GM18868 (cell line): Measurements from ENCODE around the gene MTCL3.
A peak's percentile ranks its signal among the peaks of the same experiment; 100 is the strongest.

Source experiments
- ATAC-seq: cut with Tn5 transposase; IDR thresholded peaks from one replicate; pipeline ENCODE4 v1.9.1; 2021; ENCODE audit warnings: mild to moderate bottlenecking, moderate library complexity; ENCODE audit not compliant: unreplicated experiment

Gene MTCL3

GRCh38 chr6:127518710-127519468 is at the start of gene MTCL3:
MTCL3 (minus strand) TSS chr6:127519335.
- ATAC-seq, result no peak

DNA sequence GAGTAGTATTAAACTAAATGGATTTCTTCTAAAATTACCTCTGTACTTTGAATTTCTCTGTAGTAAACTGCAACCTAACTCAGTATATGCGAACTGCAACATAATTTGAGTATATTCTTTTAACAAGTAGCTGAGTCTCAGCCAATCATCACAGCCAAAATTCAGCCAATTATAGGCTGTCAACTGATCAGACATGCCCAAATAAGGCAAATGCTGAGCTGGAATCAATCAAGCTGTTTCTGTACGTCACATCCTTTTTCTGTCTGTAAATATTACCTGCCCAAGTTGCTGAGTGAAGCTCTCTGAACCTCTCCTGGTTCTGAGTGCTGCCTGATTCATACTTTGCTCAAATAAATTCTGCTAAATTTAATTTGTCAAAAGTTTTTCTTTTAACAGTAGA is 48.3 kb upstream of the MTCL3 start:
- ATAC-seq, result no peak

GRCh38 chr6:127566651-127567050 is 47.5 kb upstream of the MTCL3 start:
- no peak for ATAC-seq

DNA sequence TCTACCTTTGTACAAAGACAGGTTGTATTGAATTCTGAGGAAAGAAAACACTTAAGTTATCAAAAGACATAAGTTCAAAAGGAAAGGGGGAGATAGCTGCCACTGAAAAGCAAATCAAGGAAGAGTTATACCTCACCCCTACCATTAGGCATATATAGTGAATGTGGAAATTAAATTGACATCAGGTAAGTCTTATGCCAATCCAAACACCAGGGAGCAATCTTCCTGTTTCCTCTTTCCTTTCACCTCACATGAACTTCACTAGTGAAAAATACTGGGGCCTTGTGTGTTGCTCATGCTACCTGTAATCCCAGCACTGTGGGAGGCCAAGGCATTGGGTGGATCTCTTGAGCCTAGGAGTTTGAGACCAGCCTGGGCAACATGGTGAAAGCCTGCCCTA is 47.0 kb upstream of the MTCL3 start:
- ATAC-seq, result no peak

DNA sequence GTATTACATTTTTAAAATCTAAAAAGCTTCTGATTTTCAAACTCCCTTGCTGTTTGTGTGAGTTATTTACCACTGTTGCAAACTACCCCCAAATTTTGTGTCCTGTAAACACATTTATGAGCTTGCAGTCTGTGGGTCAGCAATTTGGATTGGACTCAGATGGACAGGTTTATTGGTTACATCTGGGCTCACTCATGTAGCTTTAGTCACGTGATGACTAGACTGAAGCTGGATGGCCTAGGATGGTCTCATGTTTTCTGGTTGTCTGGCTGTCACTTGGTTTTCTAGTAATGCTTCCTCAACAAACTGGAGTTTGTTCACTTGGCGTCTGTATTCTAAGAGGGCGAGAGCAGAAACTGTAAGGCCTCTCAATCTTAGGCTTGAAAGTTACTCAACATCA is 45.6 kb upstream of the MTCL3 start:
- ATAC-seq, result no peak

DNA sequence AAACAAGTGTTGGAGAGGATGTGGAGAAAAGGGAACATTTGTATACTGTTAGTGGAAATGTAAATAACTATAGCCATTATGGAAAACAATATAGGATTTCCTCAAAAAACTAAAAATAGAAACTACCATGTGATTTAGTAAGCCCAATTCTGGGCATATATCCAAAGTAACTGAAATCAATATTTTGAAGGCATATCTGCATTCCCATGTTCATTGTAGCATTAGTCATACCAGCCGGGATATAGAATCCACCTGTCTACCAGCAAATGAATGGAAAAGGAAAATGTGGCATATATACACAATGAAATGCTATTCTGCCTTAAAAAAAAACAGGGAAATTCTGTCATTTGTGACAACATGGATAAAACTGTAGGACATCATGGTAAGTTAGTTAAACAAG is 42.5 kb upstream of the MTCL3 start:
- ATAC-seq, result no peak

GRCh38 chr6:127554435-127555006 is 35.4 kb upstream of the MTCL3 start:
- ATAC-seq, result peak; percentile 96

- ATAC-seq, result no peak
These were observed 31.3 kb upstream of the MTCL3 start for GRCh38 chr6:127550403-127550802.

GRCh38 chr6:127547904-127548649 is 28.9 kb upstream of the MTCL3 start:
- no peak for ATAC-seq

DNA sequence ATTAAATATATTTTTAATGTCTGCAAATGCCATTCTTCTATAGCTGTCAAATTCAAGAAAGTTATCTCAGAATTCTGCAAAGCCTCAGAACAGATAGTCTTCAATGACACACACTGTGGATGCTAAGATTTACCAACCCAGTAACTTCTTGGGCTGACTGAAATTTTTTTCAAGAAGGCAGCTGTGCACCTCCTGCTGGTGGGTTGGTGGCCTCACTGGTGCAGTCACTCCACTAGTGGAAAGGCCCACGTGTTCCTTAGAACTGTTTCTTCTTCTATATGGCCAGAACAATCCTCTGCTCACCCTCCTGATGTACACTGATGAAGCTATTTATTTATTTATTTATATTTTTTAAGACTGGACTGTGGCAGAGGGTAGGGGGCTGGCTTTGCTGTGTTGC is 28.1 kb upstream of the MTCL3 start:
- ATAC-seq, result peak; percentile 69

- ATAC-seq, result peak; percentile 63
These were observed 20.1 kb upstream of the MTCL3 start for GRCh38 chr6:127539272-127539671.

GRCh38 chr6:127538750-127539264 is 19.7 kb upstream of the MTCL3 start:
- ATAC-seq, result peak; percentile 16

DNA sequence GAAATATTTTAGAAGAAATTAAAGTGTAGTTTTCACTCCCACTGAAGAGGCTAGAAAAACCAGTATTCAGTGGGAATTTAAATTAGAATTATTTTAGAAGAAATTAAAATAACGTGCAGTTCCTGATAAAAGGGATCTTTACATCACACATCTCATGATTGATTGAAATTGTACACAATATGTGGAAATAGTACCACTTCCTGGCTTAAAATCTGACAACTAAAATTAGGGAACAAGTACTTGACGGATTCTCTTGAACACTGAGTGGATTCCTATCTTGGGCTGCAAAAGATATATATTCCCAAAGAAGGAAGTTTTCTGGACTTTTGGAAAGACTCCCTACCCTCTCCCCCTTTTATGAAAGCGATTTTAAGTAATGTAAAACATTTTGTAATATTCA is 14.6 kb upstream of the MTCL3 start:
- no peak for ATAC-seq

- ATAC-seq, result no peak
These were observed 13.9 kb upstream of the MTCL3 start for GRCh38 chr6:127533011-127533410.

DNA sequence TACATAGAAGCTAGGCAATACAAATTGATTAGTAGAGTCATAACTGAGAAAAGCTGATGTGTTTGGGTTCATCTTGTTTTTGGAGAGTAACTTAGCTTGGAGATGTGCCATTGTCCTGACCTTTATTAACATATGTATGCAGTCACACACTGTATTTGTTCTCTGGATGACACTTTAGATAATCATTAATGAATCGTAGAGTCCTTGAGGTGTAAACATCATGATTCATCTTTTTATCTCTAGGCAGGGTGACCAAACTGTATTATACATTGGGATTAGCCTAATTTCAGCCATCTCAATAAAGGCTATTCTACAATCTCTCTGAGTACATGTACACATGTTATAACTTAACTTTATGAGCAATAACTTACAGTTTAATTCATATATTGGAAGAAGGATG is 3.6 kb upstream of the MTCL3 start:
- no peak for ATAC-seq

- ATAC-seq, result no peak
These were observed 931 bp upstream of the MTCL3 start for GRCh38 chr6:127520066-127520465.

GRCh38 chr6:127519469-127519785 is 292 bp upstream of the MTCL3 start:
- ATAC-seq, result no peak

GRCh38 chr6:127518191-127518709 is 885 bp downstream of the MTCL3 start:
- ATAC-seq, result no peak

GRCh38 chr6:127517693-127518092 is 1.4 kb downstream of the MTCL3 start:
- no peak for ATAC-seq

DNA sequence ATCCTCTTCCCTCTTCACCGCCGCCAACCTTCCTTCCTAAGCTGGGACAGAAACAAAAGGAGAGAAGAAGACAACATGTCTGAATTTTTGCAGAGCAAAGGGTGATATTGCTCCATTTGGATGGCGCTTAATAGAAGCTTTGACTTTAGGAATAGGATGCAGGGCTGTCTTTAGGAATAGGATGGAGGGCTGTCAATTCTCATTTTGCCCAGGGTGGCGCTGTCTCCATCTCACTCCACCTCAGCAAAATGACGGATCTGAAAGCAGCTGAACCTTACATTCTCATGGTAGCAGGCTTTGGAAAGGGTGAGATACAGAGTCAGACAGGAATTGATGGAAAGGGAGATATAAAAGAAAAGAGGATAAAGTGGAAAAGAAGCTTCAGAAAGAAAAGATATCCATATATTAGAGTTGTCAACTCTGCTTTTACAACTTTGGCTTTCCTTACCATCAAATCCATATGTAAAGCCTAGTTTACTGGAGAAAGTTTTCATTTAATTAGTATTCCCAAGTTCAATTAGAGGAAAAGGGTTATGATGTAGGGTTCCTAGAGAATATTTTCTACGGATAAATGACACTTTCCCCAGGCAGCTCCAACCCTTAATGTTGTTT is 2.4 kb downstream of the MTCL3 start:
- ATAC-seq, result peak; percentile 71
